Hematopoietic multipotent progenitor cell treated with erythropoietin and hydrocortisone succinate and interleukin-3 and kit ligand, for 15 days (in vitro differentiated cells): Measurements from ENCODE around the gene C1orf122.
"Not testable (repeated sequence)": the region's sequence is repeated elsewhere in the genome, so short reads cannot be mapped to it uniquely, and the experiment has no call there.

Experiments used
- DNase-seq: peaks from one replicate; pipeline ENCODE4 v3.0.0-alpha.2; 2015; ENCODE audit warnings: low spot score

Gene C1orf122

DNA sequence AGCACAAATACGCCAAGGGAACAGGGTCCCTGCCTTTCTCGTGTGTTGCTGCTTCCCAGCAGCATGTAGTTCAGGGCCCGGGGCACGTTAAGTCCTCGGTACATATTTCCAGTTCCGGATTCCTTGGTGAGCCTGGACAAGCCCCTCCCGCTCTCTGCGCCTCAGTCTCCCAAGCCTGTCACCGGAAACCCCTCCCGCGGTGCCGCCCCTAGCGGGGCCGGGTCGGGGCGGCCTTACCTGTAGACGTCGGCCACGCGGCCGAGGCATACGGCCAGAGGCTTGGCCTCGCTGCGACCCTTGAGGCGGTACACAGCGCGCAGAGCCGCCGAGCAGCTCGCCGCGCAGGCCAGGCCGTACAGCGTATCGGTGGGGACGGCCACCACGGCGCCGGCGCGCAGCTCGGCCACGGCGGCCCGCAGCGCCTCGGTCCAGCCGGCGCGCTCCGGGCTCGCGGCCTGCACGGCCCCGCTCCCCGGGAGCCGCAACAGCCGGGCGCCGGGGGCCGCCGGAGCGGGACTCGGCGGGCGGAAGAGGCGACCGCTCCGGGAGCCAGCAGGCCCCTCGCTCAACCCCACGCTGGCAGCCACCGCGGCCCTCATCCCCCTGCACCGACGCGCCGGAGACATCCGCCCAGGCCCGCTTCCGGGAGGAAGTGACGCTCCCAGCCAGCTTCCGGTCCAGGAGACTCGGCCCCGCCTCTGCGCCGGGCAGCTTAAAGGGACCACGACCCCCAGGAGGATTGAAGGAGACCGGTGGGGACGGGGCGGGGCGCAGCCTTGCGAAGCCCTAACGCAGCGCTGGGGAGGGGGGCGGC is at the start of gene C1orf122, which contains the start of gene YRDC:
C1orf122 (plus strand) TSS at position 236 of the 814 bp plus-strand sequence. CDS start 615 bp downstream, outside the sequence.
YRDC (minus strand) TSS at position 654 of the 814 bp plus-strand sequence; CDS start at position 626, 28 bp downstream.
- peak; percentile 88 for DNase-seq

- no peak for DNase-seq
These were observed 48.1 kb upstream of the C1orf122 start for GRCh38 chr1:37759451-37759850.

DNA sequence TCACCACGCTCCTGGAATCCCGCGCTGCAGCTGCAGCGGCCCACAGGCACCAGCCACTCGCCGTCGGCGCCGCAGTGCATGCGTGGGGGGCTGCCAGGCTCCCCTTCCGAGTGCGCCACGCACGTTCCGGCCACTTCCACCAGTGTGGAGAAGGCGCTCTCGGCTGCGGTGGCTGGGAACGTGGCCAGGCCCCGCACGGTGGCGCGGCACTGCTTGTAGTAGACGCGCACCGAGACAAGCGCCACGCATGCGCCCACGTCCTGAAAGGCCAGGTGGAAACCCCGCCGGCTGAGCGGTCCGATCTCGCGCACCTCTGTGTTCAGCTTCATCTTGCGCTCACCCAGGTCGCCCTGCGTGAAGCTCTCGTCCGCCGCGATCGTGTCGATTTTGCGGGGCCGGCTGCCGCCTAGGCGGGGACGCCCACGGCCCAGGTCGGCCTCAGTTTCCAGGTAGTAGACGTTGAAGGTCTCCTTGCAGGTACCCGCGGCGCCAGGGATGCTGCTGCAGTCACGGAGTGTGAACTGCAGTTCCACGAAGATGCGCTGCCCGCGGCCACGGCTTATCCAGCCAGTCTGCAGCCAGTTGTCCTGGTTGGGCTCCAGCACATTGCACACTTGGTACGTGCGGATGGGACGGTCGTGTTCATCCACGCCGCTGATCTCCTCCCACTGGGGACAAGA is 46.0 kb upstream of the C1orf122 start:
- no peak for DNase-seq

- DNase-seq: no peak
These were observed 45.1 kb upstream of the C1orf122 start for GRCh38 chr1:37762516-37762915.

GRCh38 chr1:37763791-37764413 is 43.7 kb upstream of the C1orf122 start:
- DNase-seq: no peak

- no peak for DNase-seq
These were observed 43.2 kb upstream of the C1orf122 start for GRCh38 chr1:37764414-37764825.

GRCh38 chr1:37764888-37765441 is 42.6 kb upstream of the C1orf122 start, which contains the start of gene EPHA10:
Gene EPHA10, minus strand, starts transcription at chr1:37765120. Its CDS starts 54 bp downstream, at chr1:37765066.
- no peak for DNase-seq

DNA sequence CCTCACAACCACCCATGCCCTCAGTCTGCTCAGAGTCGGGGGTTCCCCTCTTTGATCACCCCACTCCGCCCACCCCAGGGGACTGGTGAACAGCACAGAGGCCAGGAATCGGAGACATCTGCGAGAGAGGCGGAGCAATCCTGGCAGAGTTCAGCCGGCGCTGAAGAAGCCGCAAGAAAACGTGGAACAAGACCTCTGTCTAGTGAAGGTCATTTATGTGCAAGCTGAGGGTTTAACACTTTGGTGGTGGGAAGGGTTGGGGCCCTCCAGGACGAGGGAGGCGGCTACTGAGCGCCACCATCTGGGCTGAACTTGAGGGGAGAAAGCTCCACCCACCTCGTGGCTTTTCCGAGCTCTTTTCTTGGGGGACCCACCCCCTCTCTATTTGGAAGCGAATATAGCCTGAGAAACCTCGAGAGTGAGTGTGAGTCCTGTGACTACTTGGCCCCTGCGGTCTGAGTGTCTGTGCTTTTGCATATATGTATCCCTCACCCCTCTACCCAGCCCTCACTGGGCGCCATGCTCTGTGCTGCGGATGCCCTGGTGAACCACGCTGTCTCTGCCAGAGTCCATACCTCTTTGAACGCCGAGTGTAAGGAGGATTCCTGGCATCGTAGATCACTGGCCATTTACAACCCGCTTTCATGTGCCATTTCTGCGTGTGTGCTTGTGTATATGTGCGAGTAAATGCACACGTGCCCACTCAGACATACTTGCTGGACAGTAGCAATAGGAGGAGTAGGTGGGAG is 41.5 kb upstream of the C1orf122 start:
- DNase-seq: no peak

DNA sequence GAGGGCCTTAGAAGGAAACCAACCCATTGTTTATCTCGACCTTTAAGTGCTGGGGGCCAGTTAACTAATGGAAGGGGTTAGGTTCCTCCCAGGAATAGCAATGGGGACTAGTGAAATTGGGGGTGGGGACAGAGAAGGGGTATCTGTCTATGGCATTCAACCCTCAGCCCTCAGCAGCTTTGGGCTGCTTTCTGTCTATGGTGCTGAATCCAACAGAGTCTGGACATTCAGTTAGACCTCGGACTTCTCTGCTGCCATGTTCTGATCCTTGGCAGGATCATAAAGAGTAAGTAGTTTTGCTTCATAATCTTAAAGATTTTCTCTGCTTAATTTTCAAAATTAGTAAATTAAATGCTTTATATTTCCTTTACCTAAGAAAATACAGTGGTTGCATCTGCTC is 40.1 kb upstream of the C1orf122 start:
- no peak for DNase-seq

DNA sequence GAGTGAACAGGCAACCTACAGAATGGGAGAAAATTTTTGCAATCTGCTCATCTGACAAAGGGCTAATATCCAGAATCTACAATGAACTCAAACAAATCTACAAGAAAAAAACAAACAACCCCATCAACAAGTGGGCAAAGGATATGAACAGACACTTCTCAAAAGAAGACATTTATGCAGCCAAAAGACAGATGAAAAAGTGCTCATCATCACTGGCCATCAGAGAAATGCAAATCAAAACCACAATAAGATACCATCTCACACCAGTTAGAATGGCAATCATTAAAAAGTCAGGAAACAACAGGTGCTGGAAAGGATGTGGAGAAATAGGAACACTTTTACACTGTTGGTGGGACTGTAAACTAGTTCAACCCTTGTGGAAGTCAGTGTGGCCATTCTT is 36.1 kb upstream of the C1orf122 start:
- not testable (repeated sequence) for DNase-seq

- DNase-seq: no peak
These were observed 30.6 kb upstream of the C1orf122 start for GRCh38 chr1:37776946-37777516.

- DNase-seq: no peak
These were observed 28.9 kb upstream of the C1orf122 start for GRCh38 chr1:37778654-37779053.

GRCh38 chr1:37782491-37782890 is 25.1 kb upstream of the C1orf122 start:
- DNase-seq: no peak

- no peak for DNase-seq
These were observed 14.5 kb upstream of the C1orf122 start for GRCh38 chr1:37792943-37793686.

GRCh38 chr1:37793773-37794371 is 13.7 kb upstream of the C1orf122 start, which contains the start of gene MANEAL:
Gene MANEAL, plus strand, starts transcription at chr1:37793847. Its CDS starts 336 bp downstream, at chr1:37794183.
- DNase-seq: peak; percentile 9

DNA sequence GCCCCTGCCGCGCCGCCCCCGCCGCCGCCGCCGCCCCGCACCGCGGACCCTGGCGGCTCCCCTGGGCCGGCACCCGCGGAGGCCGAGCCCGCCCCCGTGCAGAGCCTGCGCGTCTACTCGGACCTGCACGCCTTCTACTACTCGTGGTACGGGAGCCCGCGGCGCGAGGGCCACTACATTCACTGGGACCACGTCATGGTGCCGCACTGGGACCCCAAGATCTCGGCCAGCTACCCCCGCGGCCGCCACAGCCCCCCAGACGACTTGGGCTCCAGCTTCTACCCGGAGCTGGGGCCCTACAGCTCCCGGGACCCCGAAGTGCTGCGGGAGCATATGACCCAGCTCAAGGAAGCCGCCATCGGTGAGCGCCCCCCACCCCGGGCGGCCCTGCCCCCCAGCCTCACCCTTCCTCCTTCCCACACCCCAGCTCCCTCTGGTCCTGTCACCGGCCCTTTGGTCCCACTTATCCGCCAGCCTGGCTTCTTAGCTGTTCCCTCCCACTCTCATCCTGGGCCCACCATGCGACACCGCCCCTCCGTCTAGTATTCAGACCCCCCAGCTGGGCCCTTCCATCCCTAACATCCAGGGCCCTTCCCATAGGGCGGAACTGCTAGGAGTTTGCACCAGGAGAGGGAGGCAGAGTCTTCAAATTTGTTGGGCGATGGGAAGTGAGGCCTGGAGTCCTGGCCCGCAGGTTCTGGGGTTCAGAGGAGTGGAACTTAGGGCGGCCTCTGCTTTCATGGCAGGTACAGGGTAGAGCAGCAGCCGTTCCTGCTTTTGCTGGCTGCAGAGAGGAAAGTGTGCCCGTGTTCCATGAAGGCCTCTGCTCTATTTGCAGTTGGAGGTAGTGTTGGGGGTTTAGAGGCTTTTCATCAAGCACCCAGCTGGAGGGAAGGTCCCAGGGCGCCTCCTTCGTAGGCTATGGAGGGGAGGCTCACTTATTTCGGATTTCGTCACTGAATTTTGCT is 12.9 kb upstream of the C1orf122 start:
- no peak for DNase-seq

DNA sequence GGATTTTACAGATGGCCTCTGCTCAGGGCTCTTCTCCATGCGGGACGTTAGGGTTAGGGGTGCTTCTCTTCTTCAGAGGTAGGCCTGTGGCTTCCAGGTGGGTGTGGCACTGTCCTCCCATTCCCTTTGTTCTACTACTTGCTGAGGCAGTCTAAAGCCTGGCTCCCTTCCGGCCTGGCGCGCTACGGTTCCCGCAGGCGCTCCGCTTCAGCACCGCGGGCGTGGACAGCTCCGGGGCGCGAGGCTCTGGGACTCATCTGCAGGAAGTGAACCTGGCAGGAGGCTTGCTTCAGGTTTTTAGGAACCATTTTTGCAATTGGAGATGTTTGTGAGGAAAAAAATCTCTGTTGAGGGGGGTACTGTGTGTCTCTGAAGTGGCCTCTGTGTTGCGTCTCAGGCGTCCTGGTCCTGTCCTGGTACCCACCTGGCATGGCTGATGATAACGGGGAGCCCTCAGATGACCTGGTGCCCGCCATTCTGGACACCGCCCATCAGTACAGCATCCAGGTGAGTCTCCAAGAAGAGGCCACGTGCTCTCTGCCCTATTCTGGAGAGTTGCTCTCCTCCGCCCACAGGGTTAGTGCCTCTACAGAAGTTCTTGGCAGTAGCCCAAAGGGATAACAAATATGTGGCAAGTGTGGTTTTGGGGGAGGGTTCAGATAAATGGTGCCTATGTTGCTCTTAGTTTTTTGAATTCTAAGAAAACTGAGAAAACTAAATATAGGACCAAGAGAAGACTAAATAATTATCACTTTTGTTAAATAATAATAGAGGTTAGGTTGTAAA is 12.1 kb upstream of the C1orf122 start:
- peak; percentile 11 for DNase-seq
